ENCODE data around the gene SLC16A8. TPM values are rescaled to one million over a fixed set of nuclear protein-coding genes. Genes with fewer than 3 reads are reported as not detected.

SLC16A8 gene
- total and polyA plus RNA-seq, 2 of the 13 experiments (the other 11 are each of a cell fraction or from before 2014, with no cell fraction given): not detected

- TF ChIP-seq ATF2 (CRISPR knock-in tag; IDR thresholded peaks at IDR 0.05): no peak
- TF ChIP-seq NCOA1 (CRISPR knock-in tag; IDR thresholded peaks at IDR 0.05): no peak
- no peak for TF ChIP-seq LRRFIP1 (CRISPR knock-in tag; conservative IDR thresholded peaks at IDR 0.05)
These were observed 40.6 kb downstream of the SLC16A8 start (continued) for GRCh38 chr22:38043151-38044039.

- DNase-seq (ENCODE audit: low spot score) (no peak), FAIRE-seq (no peak), ATAC-seq (no peak)
- intact Hi-C loops (cut with micrococcal nuclease; ENCODE audit: unreplicated experiment): no loop called here
- WGBS (ENCODE audit: low lambda C conversion rate): 0% methylated on average over 1 of the region's 1 CpG
- Histone ChIP-seq H3K27ac (ENCODE audit: extremely low read length, insufficient read depth, low read length) (no peak overlapping the region), H3K9ac (ENCODE audit: insufficient read depth, low read depth, low read length) (no peak overlapping the region), H3K27me3 (ENCODE audit: control insufficient read depth in 1 of 2, insufficient read depth in 2 of 2, low read length in 2 of 2) (peaks cover 1 to 34% of the 10 kb centered on the region in 2 experiments; a peak in 4 of 5 replicates), H3K36me3 (replicated peaks in 1 of 2; ENCODE audit: control insufficient read depth in 1 of 2, insufficient read depth in 2 of 2, low read length in 2 of 2) (no peaks in the 10 kb centered on the region), H4K20me1 (ENCODE audit: insufficient read depth, low read length) (no peaks in the 10 kb centered on the region), H3K4me3 (replicated peaks in 1 of 3; ENCODE audit: insufficient read depth in 1 of 3, low read depth in 2 of 3, low read length in 3 of 3) (no peak overlapping the region), H3K79me2 (ENCODE audit: insufficient read depth, low read length) (no peaks in the 10 kb centered on the region), H2AFZ (ENCODE audit: low read length) (no peak overlapping the region), H3K4me2 (ENCODE audit: low read depth, low read length) (no peak overlapping the region), H3K4me1 (ENCODE audit: insufficient read depth, low read length) (peaks cover 22% of the 10 kb centered on the region), H3K9me3 (ENCODE audit: low read length) (no peaks in the 10 kb centered on the region)
- POLR2A ChIA-PET: no interaction called here
- TF ChIP-seq ZNF749 (CRISPR knock-in tag; IDR thresholded peaks at IDR 0.05; ENCODE audit: borderline replicate concordance) (no peak), ZNF276 (CRISPR knock-in tag; IDR thresholded peaks at IDR 0.05; ENCODE audit: low read depth) (no peak), RORA (CRISPR knock-in tag; IDR thresholded peaks at IDR 0.05) (no peak), ZKSCAN5 (CRISPR knock-in tag; IDR thresholded peaks at IDR 0.05) (no peak), GPN1 (CRISPR knock-in tag; IDR thresholded peaks at IDR 0.05; ENCODE audit: borderline replicate concordance) (no peak), MYNN (CRISPR knock-in tag; IDR thresholded peaks at IDR 0.05; ENCODE audit: low read depth) (no peak), HDAC2 (CRISPR knock-in tag; IDR thresholded peaks at IDR 0.05) (no peak)
- CTCF ChIA-PET (ENCODE audit: low intra/inter-chr PET ratio, low total read pairs): no interaction called here
- BruUV-seq (replicated peaks): no TSS peak
- in situ Hi-C loops (cut with HindIII; ENCODE audit: extremely low pct_ligation_motif_present, low pct_unique_long_range_greater_than_20kb): no loop called here
These were observed 41.5 kb downstream of the SLC16A8 start for GRCh38 chr22:38042488-38042790.
